ENCODE measurements around the gene C2CD3. TPM values are rescaled to one million over a fixed set of nuclear protein-coding genes. Genes with fewer than 3 reads are reported as not detected.

The C2CD3 gene
- total and polyA plus RNA-seq, 9 of the 15 experiments (the other 6 are each of a cell fraction or from before 2014, with no cell fraction given) = 4.4 to 20.2 (median 15.4) TPM

DNA sequence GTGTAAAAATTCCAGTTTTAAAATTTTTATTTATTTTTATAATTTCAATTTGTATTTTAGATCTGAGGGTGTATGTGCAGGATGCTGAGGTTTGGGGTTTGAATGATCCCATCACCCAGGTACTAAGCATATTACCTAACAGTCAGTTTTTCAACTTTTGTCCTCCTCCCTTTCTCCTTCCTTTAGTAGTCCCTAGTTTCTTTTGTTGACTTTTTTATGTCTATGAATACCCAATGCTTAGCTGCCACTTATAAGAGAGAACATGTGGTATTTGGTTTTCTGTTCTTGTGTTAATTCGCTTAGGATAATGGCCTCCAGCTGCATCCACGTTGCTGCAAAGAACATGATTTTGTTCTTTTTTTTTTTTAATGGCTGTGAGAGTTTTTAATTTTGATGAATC, 126.3 kb downstream of the C2CD3 start:
- Histone ChIP-seq H2AFZ (ENCODE audit: low read depth, low read length) (no peak overlapping the region), H4K20me1 (replicated peaks; ENCODE audit: control insufficient read depth, insufficient read depth, low read length) (no peaks in the 10 kb centered on the region), H3K9me3 (replicated peaks; ENCODE audit: control insufficient read depth, insufficient read depth, low read depth, low read length) (no peaks in the 10 kb centered on the region), H3K4me3 (no peak overlapping the region), H3K9me1 (ENCODE audit: control insufficient read depth, insufficient read depth, low read length) (no peaks in the 10 kb centered on the region), H3K9ac (ENCODE audit: insufficient read depth in 1 of 2, low read depth in 2 of 2, low read length in 2 of 2) (no peak overlapping the region), H3K4me1 (replicated peaks in 1 of 2; ENCODE audit: control insufficient read depth in 2 of 2, insufficient read depth in 2 of 2, low read length in 2 of 2) (no peaks in the 10 kb centered on the region), H3K79me2 (ENCODE audit: control insufficient read depth, insufficient read depth, low read length) (no peaks in the 10 kb centered on the region), H3K27me3 (ENCODE audit: control insufficient read depth in 2 of 2, insufficient read depth in 2 of 2, low read length in 2 of 2) (no peaks in the 10 kb centered on the region), H3K36me3 (ENCODE audit: control insufficient read depth, insufficient read depth, low read length) (peaks cover 16% of the 10 kb centered on the region), H3K27ac (ENCODE audit: extremely low read depth, low read depth, low read length) (no peak overlapping the region), H3K4me2 (ENCODE audit: insufficient read depth, low read length) (no peak overlapping the region)
- no TSS peak for BruUV-seq (replicated peaks)
- TF ChIP-seq LEF1 (IDR thresholded peaks at IDR 0.05) (no peak), HCFC1 (IDR thresholded peaks at IDR 0.05; ENCODE audit: low read depth, low read length) (no peak), FOS (IDR thresholded peaks at IDR 0.05; ENCODE audit: extremely low read depth, insufficient read length) (no peak)
- TF ChIP-seq, protein P1, sequence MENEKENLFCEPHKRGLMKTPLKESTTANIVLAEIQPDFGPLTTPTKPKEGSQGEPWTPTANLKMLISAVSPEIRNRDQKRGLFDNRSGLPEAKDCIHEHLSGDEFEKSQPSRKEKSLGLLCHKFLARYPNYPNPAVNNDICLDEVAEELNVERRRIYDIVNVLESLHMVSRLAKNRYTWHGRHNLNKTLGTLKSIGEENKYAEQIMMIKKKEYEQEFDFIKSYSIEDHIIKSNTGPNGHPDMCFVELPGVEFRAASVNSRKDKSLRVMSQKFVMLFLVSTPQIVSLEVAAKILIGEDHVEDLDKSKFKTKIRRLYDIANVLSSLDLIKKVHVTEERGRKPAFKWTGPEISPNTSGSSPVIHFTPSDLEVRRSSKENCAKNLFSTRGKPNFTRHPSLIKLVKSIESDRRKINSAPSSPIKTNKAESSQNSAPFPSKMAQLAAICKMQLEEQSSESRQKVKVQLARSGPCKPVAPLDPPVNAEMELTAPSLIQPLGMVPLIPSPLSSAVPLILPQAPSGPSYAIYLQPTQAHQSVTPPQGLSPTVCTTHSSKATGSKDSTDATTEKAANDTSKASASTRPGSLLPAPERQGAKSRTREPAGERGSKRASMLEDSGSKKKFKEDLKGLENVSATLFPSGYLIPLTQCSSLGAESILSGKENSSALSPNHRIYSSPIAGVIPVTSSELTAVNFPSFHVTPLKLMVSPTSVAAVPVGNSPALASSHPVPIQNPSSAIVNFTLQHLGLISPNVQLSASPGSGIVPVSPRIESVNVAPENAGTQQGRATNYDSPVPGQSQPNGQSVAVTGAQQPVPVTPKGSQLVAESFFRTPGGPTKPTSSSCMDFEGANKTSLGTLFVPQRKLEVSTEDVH (IDR thresholded peaks at IDR 0.05; ENCODE audit: low read depth, partially characterized antibody) = no peak
- FAIRE-seq = no peak
- POLR2A ChIA-PET = no interaction called here
- intact Hi-C loops (cut with micrococcal nuclease) = no loop called here
- CTCF ChIA-PET (ENCODE audit: low intra/inter-chr PET ratio) = no interaction called here
- DNase-seq (ENCODE audit: extremely low read depth in 1 of 4, low spot score in 3 of 4) = no peak
- ATAC-seq = no peak
- 29% methylated on average over 2 of the region's 2 CpGs for WGBS (ENCODE audit: insufficient coverage, low coverage, missing lambda C conversion rate)
- in situ Hi-C loops (cut with MboI) = no loop called here
